Stomach (tissue), 9 donors: ENCODE data around the gene DOCK3. TPM values are rescaled to one million over a fixed set of nuclear protein-coding genes. Genes with fewer than 3 reads are reported as not detected.

Experiments
- DNase-seq, 2 donors: peaks; one replicate each; pipeline versions ENCODE4 v3.0.0 to v3.0.0-alpha.2; 2013 to 2019
- H3K27ac ChIP-seq, 5 donors: fragments of 200-600 bp in 4 of 5; sonication (generic) in 4 of 5; one replicate each; pipeline ENCODE4 v1.5.1; 2013 to 2019; ENCODE audit warnings: mild to moderate bottlenecking in 1 of 5, moderate library complexity in 1 of 5
- H3K27me3 ChIP-seq, 3 donors: fragments of 200-600 bp; sonication (generic); one replicate each; pipeline ENCODE4 v1.5.1; 2017 to 2019; ENCODE audit warnings: mixed run types in 1 of 3
- H3K36me3 ChIP-seq, 4 donors: fragments of 200-600 bp; sonication (generic); 1 replicate in 3 of 4; 2 replicates in 1 of 4; pipeline ENCODE4 v1.5.1; 2016 to 2019
- H3K4me1 ChIP-seq, 4 donors: fragments of 200-600 bp; sonication (generic); one replicate each; pipeline ENCODE4 v1.5.1; 2016 to 2019
- H3K4me3 ChIP-seq, 4 donors: fragments of 200-600 bp; sonication (generic) in 3 of 4; one replicate each; pipeline ENCODE4 v1.5.1; 2016 to 2019; ENCODE audit warnings: mild to moderate bottlenecking in 1 of 4
- H3K9me3 ChIP-seq, 4 donors: fragments of 200-600 bp; sonication (generic); one replicate each; pipeline ENCODE4 v1.5.1; 2016 to 2019
- EP300 ChIP-seq: sonication (generic); formaldehyde crosslinking; IDR thresholded peaks from one replicate; pipeline ENCODE4 v1.6.1; 2017; ENCODE audit warnings: antibody characterized with exemption
- POLR2A ChIP-seq, 4 donors: fragments of 450-650 bp; IDR thresholded peaks; one replicate each; pipeline ENCODE4 v1.6.1; 2016; ENCODE audit warnings: antibody characterized with exemption in 4 of 4, control low read depth in 2 of 4, mild to moderate bottlenecking in 1 of 4, moderate library complexity in 1 of 4
- POLR2AphosphoS5 ChIP-seq, 3 donors: sonication (generic); formaldehyde crosslinking; IDR thresholded peaks; one replicate each; pipeline ENCODE4 v1.6.1; 2016; ENCODE audit warnings: antibody characterized with exemption in 3 of 3
- WGBS, 5 donors: extraction: QIAGEN DNeasy Blood & Tissue Kit in 3 of 5; methylation state at CpG; one replicate each; pipeline versions ENCODE4 v1.1.5 to v1.1.7; 2013 to 2018; 5-methylcytosine and 5-hydroxymethylcytosine counted together
- intact Hi-C: fragments of 100-400 bp; cut with DNase I; formaldehyde crosslinking; loops from one replicate; pipeline ENCODE4 v1.15.1; 2023; ENCODE audit warnings: low total_unique reads
- polyA plus RNA-seq, 3 donors: library from polyadenylated mRNA; stranded (reverse); fragments of 200-250 nt; gene quantifications; one replicate each; pipeline ENCODE4 v1.2.3, GENCODE V29; 2013
- total RNA-seq, 5 donors: library from RNA; depleted of rRNA; stranded (reverse); fragments of >200 nt; gene quantifications; one replicate each; pipeline versions ENCODE4 v1.1.0 to v1.2.3, GENCODE V29; 2014 to 2016
- TF ChIP-seq, protein P1 (sequence below), 7 experiments: fragments of 450-650 bp in 4 of 7; fragments of 200-600 bp in 3 of 7; sonication (generic) in 3 of 7; IDR thresholded peaks; one replicate each; pipeline ENCODE4 v1.5.1; 2016 to 2019; ENCODE audit warnings: antibody characterized with exemption in 7 of 7, control low read depth in 2 of 7, mild to moderate bottlenecking in 1 of 7
- donor health status: healthy with polysubstance abuse.
- donor health status: Bipolar disorder and iron deficiency.
- donor health status: healthy.

Gene DOCK3
- total and polyA plus RNA-seq, 8 donors = 0.06 to 2.3 (median 1.0) TPM; not detected in 2

DNA sequence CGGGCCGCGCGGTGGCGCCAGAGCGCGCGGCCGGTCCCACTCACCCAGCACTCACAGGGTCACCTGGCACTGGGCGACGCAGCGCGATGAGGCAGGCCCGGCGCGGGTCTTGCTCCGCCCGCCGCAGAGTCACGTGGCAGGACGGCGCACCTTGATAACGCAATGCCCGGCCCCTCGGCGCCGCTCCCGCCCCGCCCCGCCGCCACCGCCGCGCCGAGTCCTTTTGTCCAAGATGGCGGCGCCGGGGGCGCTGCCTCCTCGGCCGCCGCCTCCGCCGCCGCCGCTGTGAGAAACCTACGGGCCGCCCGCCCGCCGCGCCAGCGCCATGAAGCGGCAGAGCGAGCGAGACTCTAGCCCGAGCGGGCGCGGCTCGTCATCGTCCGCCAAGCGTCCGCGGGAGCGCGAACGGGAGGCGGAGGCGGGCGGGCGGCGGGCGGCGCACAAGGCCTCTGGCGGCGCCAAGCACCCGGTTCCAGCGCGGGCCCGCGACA lies 716.4 kb downstream of the DOCK3 start, which contains the start of gene RBM15B:
Gene RBM15B (plus strand): TSS at position 211 of the 491 bp plus-strand sequence. CDS start 115 bp downstream, at position 326.
- Histone ChIP-seq H3K27ac (peak within 1 kb of the TSS; percentile 82 to 95 (median 93)), H3K4me1 (peaks cover 77 to 93% (median 92%) of the 10 kb centered on the region in 4 donors), H3K4me3 (peak within 1 kb of the TSS; percentile 70 to 93 (median 85)), H3K36me3 (peaks cover 49 to 65% (median 64%) of the 10 kb centered on the region in 4 donors), H3K27me3 (no peaks in the 10 kb centered on the region), H3K9me3 (no peaks in the 10 kb centered on the region)
- TF ChIP-seq POLR2A (IDR thresholded peaks at IDR 0.05) (no peak), POLR2AphosphoS5 (IDR thresholded peaks at IDR 0.05) (peak; percentile 67 to 96 (median 86)), EP300 (peak; percentile 14)
- TF ChIP-seq, protein P1, sequence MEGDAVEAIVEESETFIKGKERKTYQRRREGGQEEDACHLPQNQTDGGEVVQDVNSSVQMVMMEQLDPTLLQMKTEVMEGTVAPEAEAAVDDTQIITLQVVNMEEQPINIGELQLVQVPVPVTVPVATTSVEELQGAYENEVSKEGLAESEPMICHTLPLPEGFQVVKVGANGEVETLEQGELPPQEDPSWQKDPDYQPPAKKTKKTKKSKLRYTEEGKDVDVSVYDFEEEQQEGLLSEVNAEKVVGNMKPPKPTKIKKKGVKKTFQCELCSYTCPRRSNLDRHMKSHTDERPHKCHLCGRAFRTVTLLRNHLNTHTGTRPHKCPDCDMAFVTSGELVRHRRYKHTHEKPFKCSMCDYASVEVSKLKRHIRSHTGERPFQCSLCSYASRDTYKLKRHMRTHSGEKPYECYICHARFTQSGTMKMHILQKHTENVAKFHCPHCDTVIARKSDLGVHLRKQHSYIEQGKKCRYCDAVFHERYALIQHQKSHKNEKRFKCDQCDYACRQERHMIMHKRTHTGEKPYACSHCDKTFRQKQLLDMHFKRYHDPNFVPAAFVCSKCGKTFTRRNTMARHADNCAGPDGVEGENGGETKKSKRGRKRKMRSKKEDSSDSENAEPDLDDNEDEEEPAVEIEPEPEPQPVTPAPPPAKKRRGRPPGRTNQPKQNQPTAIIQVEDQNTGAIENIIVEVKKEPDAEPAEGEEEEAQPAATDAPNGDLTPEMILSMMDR (IDR thresholded peaks at IDR 0.05) = peak in 4 of 7 experiments; percentile 83 to 86 (median 84)
- intact Hi-C loops = no loop called here
- 0 to 1% (median 0%) methylated on average over 22 to 83 of the region's 83 CpGs for WGBS, 5 donors
- DNase-seq = peak; percentile 98 to 99

DNA sequence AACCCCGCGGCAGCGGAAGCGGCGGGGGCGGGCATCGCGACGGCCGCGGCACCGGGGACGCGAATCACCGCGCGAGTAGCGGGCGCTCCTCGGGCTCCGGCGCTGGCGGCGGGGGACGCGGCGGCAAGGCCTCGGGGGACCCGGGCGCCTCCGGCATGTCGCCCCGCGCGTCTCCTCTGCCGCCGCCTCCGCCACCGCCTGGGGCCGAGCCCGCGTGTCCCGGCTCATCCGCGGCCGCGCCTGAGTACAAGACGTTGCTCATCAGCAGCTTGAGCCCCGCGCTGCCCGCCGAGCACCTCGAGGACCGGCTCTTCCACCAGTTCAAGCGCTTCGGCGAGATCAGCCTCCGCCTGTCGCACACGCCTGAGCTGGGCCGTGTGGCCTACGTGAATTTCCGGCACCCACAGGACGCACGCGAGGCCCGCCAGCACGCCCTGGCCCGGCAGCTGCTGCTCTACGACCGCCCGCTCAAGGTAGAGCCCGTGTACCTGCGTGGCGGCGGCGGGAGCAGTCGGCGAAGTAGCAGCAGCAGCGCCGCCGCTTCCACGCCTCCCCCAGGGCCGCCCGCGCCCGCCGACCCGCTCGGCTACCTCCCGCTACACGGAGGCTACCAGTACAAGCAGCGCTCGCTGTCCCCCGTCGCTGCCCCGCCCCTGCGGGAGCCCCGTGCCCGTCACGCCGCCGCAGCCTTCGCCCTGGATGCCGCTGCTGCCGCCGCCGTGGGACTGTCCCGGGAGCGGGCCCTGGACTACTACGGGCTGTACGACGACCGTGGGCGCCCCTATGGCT lies 717.0 kb downstream of the DOCK3 start:
- peak; percentile 34 to 69 for DNase-seq
- peaks cover 71 to 93% (median 92%) of the 10 kb centered on the region in 4 donors for H3K4me1 ChIP-seq
- no peaks in the 10 kb centered on the region for H3K27me3 ChIP-seq
- H3K36me3 ChIP-seq = peaks cover 55 to 72% (median 70%) of the 10 kb centered on the region in 4 donors
- no peaks in the 10 kb centered on the region for H3K9me3 ChIP-seq
- peak overlapping the region; percentile 70 to 93 (median 85) for H3K4me3 ChIP-seq
- intact Hi-C loops = no loop called here
- H3K27ac ChIP-seq = peak overlapping the region; percentile 82 to 95 (median 93)
- TF ChIP-seq EP300 (no peak), POLR2A (IDR thresholded peaks at IDR 0.05) (no peak), POLR2AphosphoS5 (IDR thresholded peaks at IDR 0.05) (no peak)
- TF ChIP-seq, protein P1 (IDR thresholded peaks at IDR 0.05) = no peak
- WGBS, 5 donors = 1 to 5% (median 4%) methylated on average over 14 to 115 of the region's 115 CpGs

DNA sequence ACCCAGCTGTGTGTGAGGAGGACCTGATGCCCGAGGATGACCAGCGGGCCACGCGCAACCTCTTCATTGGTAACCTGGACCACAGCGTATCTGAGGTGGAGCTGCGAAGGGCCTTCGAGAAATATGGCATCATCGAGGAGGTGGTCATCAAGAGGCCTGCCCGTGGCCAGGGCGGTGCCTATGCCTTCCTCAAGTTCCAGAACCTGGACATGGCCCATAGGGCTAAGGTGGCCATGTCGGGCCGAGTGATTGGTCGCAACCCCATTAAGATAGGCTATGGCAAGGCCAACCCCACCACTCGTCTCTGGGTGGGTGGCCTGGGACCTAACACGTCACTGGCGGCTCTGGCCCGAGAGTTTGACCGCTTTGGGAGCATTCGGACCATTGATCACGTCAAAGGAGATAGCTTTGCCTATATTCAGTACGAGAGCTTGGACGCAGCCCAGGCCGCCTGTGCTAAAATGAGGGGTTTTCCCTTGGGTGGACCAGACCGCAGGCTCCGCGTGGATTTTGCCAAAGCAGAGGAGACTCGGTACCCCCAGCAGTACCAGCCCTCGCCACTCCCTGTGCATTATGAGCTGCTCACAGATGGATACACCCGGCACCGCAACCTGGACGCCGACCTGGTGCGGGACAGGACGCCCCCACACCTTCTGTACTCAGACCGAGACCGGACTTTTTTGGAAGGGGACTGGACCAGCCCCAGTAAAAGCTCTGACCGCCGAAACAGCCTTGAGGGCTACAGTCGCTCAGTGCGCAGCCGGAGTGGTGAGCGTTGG lies 717.8 kb downstream of the DOCK3 start:
- H3K4me1 ChIP-seq = peaks cover 63 to 93% (median 92%) of the 10 kb centered on the region in 4 donors
- TF ChIP-seq POLR2A (IDR thresholded peaks at IDR 0.05) (no peak), POLR2AphosphoS5 (IDR thresholded peaks at IDR 0.05) (no peak), EP300 (no peak)
- TF ChIP-seq, protein P1 (IDR thresholded peaks at IDR 0.05) = no peak
- WGBS, 5 donors = 87 to 95% (median 88%) methylated on average over 30 to 42 of the region's 42 CpGs
- DNase-seq = no peak
- intact Hi-C loops = no loop called here
- H3K36me3 ChIP-seq = peaks cover 53 to 77% (median 76%) of the 10 kb centered on the region in 4 donors
- H3K4me3 ChIP-seq = peak overlapping the region; percentile 70 to 93 (median 85)
- no peaks in the 10 kb centered on the region for H3K9me3 ChIP-seq
- H3K27me3 ChIP-seq = no peaks in the 10 kb centered on the region
- H3K27ac ChIP-seq = peak overlapping the region in 4 of 5 donors; percentile 82 to 95 (median 90)

DNA sequence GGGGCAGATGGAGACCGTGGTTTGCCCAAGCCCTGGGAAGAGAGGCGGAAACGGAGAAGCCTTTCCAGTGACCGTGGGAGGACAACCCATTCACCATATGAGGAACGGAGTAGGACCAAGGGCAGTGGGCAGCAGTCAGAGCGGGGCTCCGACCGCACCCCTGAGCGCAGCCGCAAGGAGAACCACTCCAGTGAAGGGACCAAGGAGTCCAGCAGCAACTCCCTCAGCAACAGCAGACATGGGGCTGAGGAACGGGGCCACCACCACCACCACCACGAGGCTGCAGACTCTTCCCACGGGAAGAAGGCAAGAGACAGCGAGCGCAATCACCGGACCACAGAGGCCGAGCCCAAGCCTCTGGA lies 718.4 kb downstream of the DOCK3 start:
- 94 to 96% (median 95%) methylated on average over 15 to 17 of the region's 17 CpGs for WGBS, 5 donors
- peak overlapping the region in 2 of 4 donors; percentile 70 to 93 for H3K4me3 ChIP-seq
- intact Hi-C loops = no loop called here
- DNase-seq = no peak
- H3K9me3 ChIP-seq = no peaks in the 10 kb centered on the region
- TF ChIP-seq POLR2A (IDR thresholded peaks at IDR 0.05) = no peak
- TF ChIP-seq, protein P1 (IDR thresholded peaks at IDR 0.05) = no peak
- no peak for TF ChIP-seq POLR2AphosphoS5 (IDR thresholded peaks at IDR 0.05)
- TF ChIP-seq EP300 = no peak
- H3K36me3 ChIP-seq = peaks cover 51 to 77% (median 75%) of the 10 kb centered on the region in 4 donors
- H3K4me1 ChIP-seq = peaks cover 58 to 91% (median 88%) of the 10 kb centered on the region in 4 donors
- H3K27ac ChIP-seq = no peak overlapping the region
- H3K27me3 ChIP-seq = no peaks in the 10 kb centered on the region
